ENCODE results near the gene OTOP2. TPM values are rescaled to one million over a fixed set of nuclear protein-coding genes. Genes with fewer than 3 reads are reported as not detected.

OTOP2 gene, protein sequence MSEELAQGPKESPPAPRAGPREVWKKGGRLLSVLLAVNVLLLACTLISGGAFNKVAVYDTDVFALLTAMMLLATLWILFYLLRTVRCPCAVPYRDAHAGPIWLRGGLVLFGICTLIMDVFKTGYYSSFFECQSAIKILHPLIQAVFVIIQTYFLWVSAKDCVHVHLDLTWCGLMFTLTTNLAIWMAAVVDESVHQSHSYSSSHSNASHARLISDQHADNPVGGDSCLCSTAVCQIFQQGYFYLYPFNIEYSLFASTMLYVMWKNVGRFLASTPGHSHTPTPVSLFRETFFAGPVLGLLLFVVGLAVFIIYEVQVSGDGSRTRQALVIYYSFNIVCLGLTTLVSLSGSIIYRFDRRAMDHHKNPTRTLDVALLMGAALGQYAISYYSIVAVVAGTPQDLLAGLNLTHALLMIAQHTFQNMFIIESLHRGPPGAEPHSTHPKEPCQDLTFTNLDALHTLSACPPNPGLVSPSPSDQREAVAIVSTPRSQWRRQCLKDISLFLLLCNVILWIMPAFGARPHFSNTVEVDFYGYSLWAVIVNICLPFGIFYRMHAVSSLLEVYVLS
- not detected in 2 replicates for total RNA-seq

- intact Hi-C loops (cut with micrococcal nuclease) = no loop called here
Measured at GRCh38 chr17:74924250-74924948, at the start of gene OTOP2. TSS of gene OTOP2 (plus strand) at chr17:74924273. CDS start at chr17:74924633, 360 bp downstream.

DNA sequence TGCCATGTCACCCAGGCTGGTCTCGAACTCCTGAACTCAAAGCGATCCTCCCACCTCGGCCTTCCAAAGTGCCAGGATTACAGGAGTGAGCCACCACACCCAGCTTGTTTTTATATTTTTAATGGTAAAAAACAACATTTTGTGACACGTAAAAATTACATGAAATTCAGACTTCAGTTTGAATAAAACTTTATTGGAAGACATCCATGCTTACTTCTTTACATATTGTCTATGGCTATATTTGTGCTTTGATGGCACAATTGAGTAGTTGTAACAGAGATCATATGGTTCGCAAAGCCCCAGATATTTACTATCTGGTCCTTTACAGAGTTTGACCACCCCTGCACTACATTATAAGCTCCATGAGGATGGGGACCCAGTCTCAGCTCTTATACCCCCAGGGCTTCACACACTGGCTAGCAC is 49.4 kb upstream of the OTOP2 start:
- intact Hi-C loops (cut with micrococcal nuclease) = no loop called here

DNA sequence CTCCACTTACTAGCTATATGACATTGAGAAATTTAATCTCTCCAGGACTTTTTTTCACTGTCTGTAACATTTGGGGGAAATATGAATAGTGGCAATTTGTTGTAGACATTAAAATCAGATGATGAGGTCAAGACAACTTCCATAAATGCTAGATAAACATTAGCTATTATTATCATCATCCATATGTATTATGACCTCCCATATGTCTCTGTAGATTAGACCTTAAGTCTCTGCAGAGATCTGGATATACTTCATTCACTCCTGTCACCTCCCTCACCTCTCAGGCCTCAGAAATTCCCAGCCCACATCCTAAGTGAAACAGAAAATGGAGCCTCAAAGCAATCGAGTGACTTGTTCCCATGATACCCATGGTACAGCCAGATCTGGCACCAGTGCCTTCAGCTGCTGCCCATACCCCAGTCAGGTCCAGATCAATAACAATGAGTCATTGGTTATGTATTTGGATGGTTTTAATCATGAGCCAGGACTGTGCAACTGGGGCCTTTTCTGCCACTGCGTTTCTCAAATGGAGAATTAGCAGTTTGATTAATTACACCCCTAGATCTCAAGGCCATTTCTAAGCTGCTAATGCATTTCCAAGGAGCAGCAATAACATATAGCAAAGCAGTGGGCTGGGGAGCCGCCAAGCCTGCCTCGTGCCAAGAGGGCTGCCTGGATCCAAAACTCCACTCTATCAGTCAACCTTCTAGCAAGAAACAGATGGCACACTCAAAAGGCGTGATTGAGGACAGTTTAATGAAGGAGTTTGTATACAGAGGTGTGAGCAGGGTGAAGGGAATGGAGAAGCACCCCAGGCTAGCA is 48.7 kb upstream of the OTOP2 start:
- intact Hi-C loops (cut with micrococcal nuclease) = no loop called here

GRCh38 chr17:74875977-74876593 is 48.0 kb upstream of the OTOP2 start:
- intact Hi-C loops (cut with micrococcal nuclease) = no loop called here

- intact Hi-C loops (cut with micrococcal nuclease) = no loop called here
Measured at GRCh38 chr17:74877592-74878548, 46.2 kb upstream of the OTOP2 start.

- intact Hi-C loops (cut with micrococcal nuclease) = no loop called here
Measured at GRCh38 chr17:74878658-74879057, 45.4 kb upstream of the OTOP2 start.

DNA sequence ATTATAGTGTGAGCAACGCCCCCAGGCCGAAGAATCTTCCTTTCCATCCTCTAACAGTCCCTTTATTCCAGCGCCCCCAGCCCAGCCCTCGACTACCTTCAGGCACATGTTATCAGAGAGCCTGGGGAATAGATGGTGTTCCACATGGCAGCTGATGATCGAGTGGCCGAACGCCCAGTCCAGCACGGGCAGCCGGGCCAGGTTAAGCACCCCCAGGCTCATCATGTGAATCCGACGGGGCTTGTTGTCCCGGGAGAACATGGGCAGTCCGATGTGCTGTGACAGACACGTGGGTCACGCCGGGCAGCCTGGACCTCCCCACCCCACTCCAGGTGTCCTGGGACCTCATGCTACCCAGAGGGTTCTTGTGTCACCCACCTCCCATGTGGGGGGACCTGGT is 44.8 kb upstream of the OTOP2 start:
- intact Hi-C loops (cut with micrococcal nuclease) = no loop called here

DNA sequence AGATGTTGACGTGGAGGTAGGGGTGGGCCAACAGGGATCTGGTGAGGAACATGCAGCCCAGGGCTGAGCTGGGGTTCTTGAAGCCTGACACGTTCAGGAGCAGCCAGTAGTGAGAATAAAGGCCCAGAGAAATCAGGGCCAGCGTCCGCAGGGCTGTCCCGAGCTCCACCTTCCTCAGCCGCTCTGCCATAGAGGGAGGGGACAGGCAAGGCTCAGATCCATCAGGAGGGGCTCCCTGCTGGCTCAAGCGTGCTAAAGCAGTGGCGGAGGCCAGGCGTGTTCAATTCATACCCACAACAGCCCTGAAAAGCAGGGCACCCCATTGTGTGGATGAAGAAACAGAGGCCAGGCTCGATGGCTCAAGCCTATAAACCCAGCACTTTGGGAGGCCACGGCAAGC is 43.0 kb upstream of the OTOP2 start:
- intact Hi-C loops (cut with micrococcal nuclease) = no loop called here

DNA sequence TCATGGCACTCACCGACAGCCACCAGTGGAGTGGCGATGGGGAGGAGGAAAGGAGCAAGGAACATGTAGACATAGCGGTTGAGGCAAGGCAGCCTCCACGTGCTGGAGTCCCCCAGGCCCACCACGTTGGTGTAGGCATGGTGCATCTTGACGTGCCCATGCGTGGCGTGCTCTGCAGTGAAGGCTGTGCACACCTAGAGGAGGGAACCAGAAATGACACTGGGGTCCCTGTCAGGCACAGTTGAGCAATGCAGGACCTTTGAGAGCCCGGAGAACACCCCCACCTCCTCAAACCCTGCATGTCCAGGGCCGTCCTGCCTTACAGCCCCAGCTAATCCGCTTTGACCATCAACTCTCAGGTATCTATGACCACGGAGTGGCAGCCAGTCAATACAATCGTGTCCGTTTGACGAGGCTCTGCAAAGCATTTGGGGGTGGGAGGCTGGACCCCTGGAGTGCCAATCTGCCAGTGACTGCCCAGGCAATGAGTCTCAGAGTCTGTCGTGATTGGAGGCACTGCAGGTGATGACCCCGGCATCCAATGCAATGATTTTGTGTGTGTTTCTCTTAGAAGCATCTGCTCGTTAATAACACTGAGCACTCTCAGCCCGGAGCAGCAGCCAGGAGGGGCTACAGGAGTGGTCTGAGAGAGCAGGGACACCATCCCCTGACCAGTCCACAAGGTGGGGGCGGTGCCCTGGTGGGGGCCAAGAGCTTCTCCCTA is 41.4 kb upstream of the OTOP2 start:
- intact Hi-C loops (cut with micrococcal nuclease) = no loop called here

DNA sequence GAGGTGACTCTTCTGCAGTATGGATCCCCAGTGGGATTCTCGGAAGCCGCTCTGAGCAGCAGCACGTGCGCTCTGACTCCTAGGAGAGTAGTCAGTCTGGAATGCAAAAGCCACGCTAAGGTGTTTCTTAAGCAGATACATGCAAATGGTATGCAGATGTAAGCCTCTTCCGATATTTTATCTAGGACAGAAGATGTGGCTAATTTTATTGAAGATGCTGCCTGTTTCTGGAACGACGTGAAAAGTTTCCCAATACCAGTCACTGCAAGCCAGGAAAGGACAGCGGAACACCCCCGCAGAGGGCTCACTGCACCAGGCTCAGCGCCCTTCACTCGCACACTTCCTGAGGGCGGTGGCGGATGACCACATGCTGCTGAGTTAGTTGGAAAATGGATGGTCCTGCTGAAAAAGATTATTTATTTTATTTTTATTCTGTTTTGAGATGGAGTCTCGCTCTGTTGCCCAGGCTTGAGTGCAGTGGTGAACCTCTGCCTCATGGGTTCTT is 40.8 kb upstream of the OTOP2 start:
- intact Hi-C loops (cut with micrococcal nuclease) = no loop called here

DNA sequence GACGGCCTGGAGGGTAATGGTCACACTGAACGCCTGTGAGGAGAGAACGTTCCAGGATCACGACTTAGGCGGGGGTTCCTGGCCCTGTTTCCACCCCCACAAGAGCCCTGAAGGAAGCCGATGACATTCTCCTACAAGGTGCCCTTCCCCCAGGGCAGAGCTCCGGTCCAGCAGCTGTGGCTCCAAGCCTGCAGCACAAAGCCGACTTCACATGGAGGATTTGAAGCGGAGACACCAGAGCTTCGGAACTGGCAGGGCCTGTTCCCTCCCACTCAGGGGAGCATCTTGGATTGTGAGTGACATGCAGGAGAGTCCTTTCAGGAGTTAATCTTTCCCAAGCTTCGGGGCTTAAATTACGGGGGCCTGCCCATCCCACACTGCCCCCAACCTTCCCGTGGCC is 35.6 kb upstream of the OTOP2 start:
- intact Hi-C loops (cut with micrococcal nuclease) = no loop called here

GRCh38 chr17:74890554-74890953 is 33.5 kb upstream of the OTOP2 start:
- intact Hi-C loops (cut with micrococcal nuclease) = no loop called here

DNA sequence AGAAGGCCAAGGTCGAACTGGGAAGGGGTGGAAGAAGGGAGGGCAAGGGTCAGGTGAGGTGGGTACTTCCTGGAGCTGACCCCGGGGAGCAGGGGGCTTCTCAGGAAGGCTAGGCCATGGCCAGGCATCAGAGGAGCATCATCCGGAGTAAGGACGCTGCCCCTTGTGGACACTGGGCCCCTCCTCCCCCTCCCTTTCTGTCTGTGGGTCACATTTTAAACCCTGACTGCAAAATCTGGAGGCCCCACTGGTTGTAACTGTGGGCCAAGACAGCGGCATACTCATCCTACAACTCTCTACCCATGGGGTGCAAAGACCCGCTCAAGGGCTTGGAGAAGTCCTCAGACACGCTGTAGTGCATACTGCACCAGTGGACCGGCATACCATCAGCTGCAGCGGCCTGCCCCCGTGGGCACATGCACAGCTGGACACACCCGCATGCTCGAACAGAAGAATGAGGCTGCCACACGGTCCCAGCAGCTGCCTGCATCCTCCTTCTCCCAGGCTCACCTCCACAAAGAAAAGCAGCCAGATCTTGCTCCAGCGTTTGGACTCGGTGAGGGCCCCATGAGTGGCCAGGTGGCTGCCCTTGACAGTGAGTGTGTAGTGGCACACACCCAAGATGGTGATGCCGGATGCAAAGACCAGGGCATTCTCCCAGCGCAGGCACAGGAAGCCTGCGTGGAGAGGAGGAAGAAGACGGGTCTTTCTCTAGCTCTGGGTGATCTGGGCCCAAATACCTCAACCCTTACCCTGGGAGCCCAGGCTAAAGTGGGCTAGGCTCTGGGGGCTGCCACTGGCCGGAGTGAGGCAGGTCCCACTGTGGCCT is 31.8 kb upstream of the OTOP2 start:
- intact Hi-C loops (cut with micrococcal nuclease) = no loop called here

GRCh38 chr17:74892974-74893911 is 30.8 kb upstream of the OTOP2 start, which contains the start of gene FADS6:
TSS of gene FADS6 (minus strand) at chr17:74893633. CDS start at chr17:74893595, 38 bp downstream.
- intact Hi-C loops (cut with micrococcal nuclease) = no loop called here

DNA sequence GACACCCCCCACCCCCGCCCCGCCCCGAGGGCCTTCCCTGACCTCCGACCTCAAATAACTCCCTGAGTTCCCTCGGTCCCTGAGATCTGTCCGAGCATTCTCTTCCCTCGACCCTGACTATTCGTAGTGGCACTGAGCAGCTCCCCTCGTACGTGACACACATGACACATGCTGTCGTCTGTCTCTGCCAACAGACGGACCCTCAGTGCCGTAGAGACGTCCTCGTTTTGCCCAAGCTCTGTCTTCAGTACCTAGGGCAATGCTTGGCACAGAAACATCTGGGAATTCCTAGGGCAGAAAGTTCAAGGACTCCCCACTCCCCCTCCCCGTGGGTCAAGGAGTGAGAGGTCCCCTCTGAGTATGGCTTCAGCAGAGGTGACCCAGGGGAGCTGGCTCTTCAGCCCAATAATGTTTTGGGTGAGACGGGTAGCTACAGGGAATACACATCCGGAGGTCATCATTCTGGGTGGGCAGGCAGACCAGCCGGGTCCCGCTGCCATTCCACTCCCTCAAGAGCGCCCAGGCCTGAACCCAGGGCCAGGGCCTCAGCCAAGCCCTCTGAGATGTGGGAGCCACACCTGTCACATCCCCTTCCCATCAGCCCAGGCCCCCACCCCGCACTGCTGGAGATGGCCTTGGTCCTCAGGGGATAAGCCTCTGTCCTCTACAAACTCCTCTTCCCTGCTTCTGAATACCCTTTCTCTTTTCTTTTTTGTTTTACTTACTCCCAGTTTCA is 30.0 kb upstream of the OTOP2 start:
- intact Hi-C loops (cut with micrococcal nuclease) = no loop called here

GRCh38 chr17:74898376-74898946 is 25.6 kb upstream of the OTOP2 start:
- intact Hi-C loops (cut with micrococcal nuclease) = no loop called here
